Measurements from ENCODE around the gene ALG14.
"Not testable (repeated sequence)": the region's sequence is repeated elsewhere in the genome, so short reads cannot be mapped to it uniquely, and the experiment has no call there.

ALG14 gene

GRCh38 chr1:94946886-94947285 lies 125.9 kb downstream of the ALG14 start:
- no peak for TF ChIP-seq EZH2 (IDR thresholded peaks at IDR 0.05; ENCODE audit: borderline replicate concordance, low read depth, low read length, severe bottlenecking)
- TF ChIP-seq, protein P1, sequence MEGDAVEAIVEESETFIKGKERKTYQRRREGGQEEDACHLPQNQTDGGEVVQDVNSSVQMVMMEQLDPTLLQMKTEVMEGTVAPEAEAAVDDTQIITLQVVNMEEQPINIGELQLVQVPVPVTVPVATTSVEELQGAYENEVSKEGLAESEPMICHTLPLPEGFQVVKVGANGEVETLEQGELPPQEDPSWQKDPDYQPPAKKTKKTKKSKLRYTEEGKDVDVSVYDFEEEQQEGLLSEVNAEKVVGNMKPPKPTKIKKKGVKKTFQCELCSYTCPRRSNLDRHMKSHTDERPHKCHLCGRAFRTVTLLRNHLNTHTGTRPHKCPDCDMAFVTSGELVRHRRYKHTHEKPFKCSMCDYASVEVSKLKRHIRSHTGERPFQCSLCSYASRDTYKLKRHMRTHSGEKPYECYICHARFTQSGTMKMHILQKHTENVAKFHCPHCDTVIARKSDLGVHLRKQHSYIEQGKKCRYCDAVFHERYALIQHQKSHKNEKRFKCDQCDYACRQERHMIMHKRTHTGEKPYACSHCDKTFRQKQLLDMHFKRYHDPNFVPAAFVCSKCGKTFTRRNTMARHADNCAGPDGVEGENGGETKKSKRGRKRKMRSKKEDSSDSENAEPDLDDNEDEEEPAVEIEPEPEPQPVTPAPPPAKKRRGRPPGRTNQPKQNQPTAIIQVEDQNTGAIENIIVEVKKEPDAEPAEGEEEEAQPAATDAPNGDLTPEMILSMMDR (IDR thresholded peaks at IDR 0.05; ENCODE audit: borderline replicate concordance, extremely low read depth, low read length, poor library complexity, severe bottlenecking), result no peak
- Histone ChIP-seq H3K27me3 (ENCODE audit: insufficient read depth, low read length, poor library complexity) (peaks cover 5% of the 10 kb centered on the region), H4K20me1 (ENCODE audit: insufficient read depth, low read length) (no peaks in the 10 kb centered on the region), H3K9ac (ENCODE audit: low read depth, low read length) (no peak overlapping the region), H3K4me3 (ENCODE audit: low read depth in 1 of 2, low read length in 2 of 2) (no peak overlapping the region), H3K4me2 (ENCODE audit: insufficient read depth, low read length) (no peak overlapping the region), H3K4me1 (ENCODE audit: insufficient read depth, low read length) (peaks cover 14% of the 10 kb centered on the region), H2AFZ (ENCODE audit: low read depth, low read length) (peak overlapping the region; percentile 19; the same call in 1 of the 2 replicates), H3K36me3 (ENCODE audit: insufficient read depth, low read length) (no peaks in the 10 kb centered on the region), H3K9me3 (ENCODE audit: insufficient read depth, low read length, severe bottlenecking) (no peaks in the 10 kb centered on the region), H3K79me2 (ENCODE audit: insufficient read depth, low read length) (no peaks in the 10 kb centered on the region), H3K27ac (ENCODE audit: low read length) (no peak overlapping the region)
- no peak for ATAC-seq (ENCODE audit: insufficient read depth, low read depth)
- DNase-seq, result no peak

GRCh38 chr1:94942171-94943128 lies 130.3 kb downstream of the ALG14 start:
- H3K27ac ChIP-seq (ENCODE audit: low read length), result no peak overlapping the region
- no peak overlapping the region for H3K4me3 ChIP-seq (ENCODE audit: low read depth in 1 of 2, low read length in 2 of 2)
- H3K4me1 ChIP-seq (ENCODE audit: insufficient read depth, low read length), result no peaks in the 10 kb centered on the region
- no peak for DNase-seq
- no peak overlapping the region for H2AFZ ChIP-seq (ENCODE audit: low read depth, low read length)
- H4K20me1 ChIP-seq (ENCODE audit: insufficient read depth, low read length), result no peaks in the 10 kb centered on the region
- no peaks in the 10 kb centered on the region for H3K36me3 ChIP-seq (ENCODE audit: insufficient read depth, low read length)
- H3K9ac ChIP-seq (ENCODE audit: low read depth, low read length), result no peak overlapping the region
- TF ChIP-seq, protein P1 (IDR thresholded peaks at IDR 0.05; ENCODE audit: borderline replicate concordance, extremely low read depth, low read length, poor library complexity, severe bottlenecking), result no peak
- no peak for TF ChIP-seq EZH2 (IDR thresholded peaks at IDR 0.05; ENCODE audit: borderline replicate concordance, low read depth, low read length, severe bottlenecking)
- no peak overlapping the region for H3K4me2 ChIP-seq (ENCODE audit: insufficient read depth, low read length)
- H3K9me3 ChIP-seq (ENCODE audit: insufficient read depth, low read length, severe bottlenecking), result no peaks in the 10 kb centered on the region
- peaks cover 5% of the 10 kb centered on the region for H3K27me3 ChIP-seq (ENCODE audit: insufficient read depth, low read length, poor library complexity)
- H3K79me2 ChIP-seq (ENCODE audit: insufficient read depth, low read length), result no peaks in the 10 kb centered on the region
- no peak for ATAC-seq (ENCODE audit: insufficient read depth, low read depth)

GRCh38 chr1:94941480-94941879 lies 131.3 kb downstream of the ALG14 start:
- H3K4me1 ChIP-seq (ENCODE audit: insufficient read depth, low read length); ATAC-seq (ENCODE audit: insufficient read depth, low read depth); H3K4me3 ChIP-seq (ENCODE audit: low read depth in 1 of 2, low read length in 2 of 2); H4K20me1 ChIP-seq (ENCODE audit: insufficient read depth, low read length); H3K79me2 ChIP-seq (ENCODE audit: insufficient read depth, low read length); H3K27ac ChIP-seq (ENCODE audit: low read length); H3K27me3 ChIP-seq (ENCODE audit: insufficient read depth, low read length, poor library complexity); H2AFZ ChIP-seq (ENCODE audit: low read depth, low read length); H3K4me2 ChIP-seq (ENCODE audit: insufficient read depth, low read length); H3K9ac ChIP-seq (ENCODE audit: low read depth, low read length); DNase-seq; H3K36me3 ChIP-seq (ENCODE audit: insufficient read depth, low read length); H3K9me3 ChIP-seq (ENCODE audit: insufficient read depth, low read length, severe bottlenecking): not testable (repeated sequence)

GRCh38 chr1:94940738-94941137 lies 132.0 kb downstream of the ALG14 start:
- Histone ChIP-seq H3K4me2 (ENCODE audit: insufficient read depth, low read length) (no peak overlapping the region), H3K27me3 (ENCODE audit: insufficient read depth, low read length, poor library complexity) (peaks cover 5% of the 10 kb centered on the region), H3K36me3 (ENCODE audit: insufficient read depth, low read length) (no peaks in the 10 kb centered on the region), H3K9me3 (ENCODE audit: insufficient read depth, low read length, severe bottlenecking) (no peaks in the 10 kb centered on the region), H3K27ac (ENCODE audit: low read length) (no peak overlapping the region), H3K4me3 (ENCODE audit: low read depth in 1 of 2, low read length in 2 of 2) (no peak overlapping the region), H3K9ac (ENCODE audit: low read depth, low read length) (no peak overlapping the region), H4K20me1 (ENCODE audit: insufficient read depth, low read length) (no peaks in the 10 kb centered on the region), H2AFZ (ENCODE audit: low read depth, low read length) (no peak overlapping the region), H3K4me1 (ENCODE audit: insufficient read depth, low read length) (no peaks in the 10 kb centered on the region), H3K79me2 (ENCODE audit: insufficient read depth, low read length) (no peaks in the 10 kb centered on the region)
- ATAC-seq (ENCODE audit: insufficient read depth, low read depth), result no peak
- no peak for DNase-seq
- TF ChIP-seq, protein P1 (IDR thresholded peaks at IDR 0.05; ENCODE audit: borderline replicate concordance, extremely low read depth, low read length, poor library complexity, severe bottlenecking), result no peak
- TF ChIP-seq EZH2 (IDR thresholded peaks at IDR 0.05; ENCODE audit: borderline replicate concordance, low read depth, low read length, severe bottlenecking), result no peak

Measured in DND-41 (cell line).